HepG2 (cell line): ENCODE results near the gene SEPTIN12. TPM values are rescaled to one million over a fixed set of nuclear protein-coding genes. Genes with fewer than 3 reads are reported as not detected.

ENCODE experiments used
- MTF1 ChIP-seq: sonication (generic); formaldehyde crosslinking; IDR thresholded peaks from 2 replicates; pipeline ENCODE4 v1.5.0; 2020; ENCODE audit warnings: missing genetic modification reagents
- RBM22 ChIP-seq: fragments of 200-400 bp; formaldehyde crosslinking; optimal IDR thresholded peaks from 2 replicates; pipeline ENCODE3; 2017; ENCODE audit warnings: mild to moderate bottlenecking, low read length, moderate library complexity
- REXO4 ChIP-seq: sonication (generic); formaldehyde crosslinking; IDR thresholded peaks from 2 replicates; pipeline ENCODE4 v1.8.0; 2022; ENCODE audit warnings: missing genetic modification reagents, mild to moderate bottlenecking, borderline replicate concordance
- ZBTB38 ChIP-seq: sonication (generic); formaldehyde crosslinking; IDR thresholded peaks from 2 replicates; pipeline ENCODE4 v1.5.1; 2020; ENCODE audit warnings: mild to moderate bottlenecking, missing genetic modification reagents
- ZNF552 ChIP-seq: sonication (generic); formaldehyde crosslinking; IDR thresholded peaks from 2 replicates; pipeline ENCODE4 v1.9.0; 2022; ENCODE audit warnings: missing genetic modification reagents, mild to moderate bottlenecking, borderline replicate concordance
- ZNF780A ChIP-seq: sonication (generic); formaldehyde crosslinking; IDR thresholded peaks from 2 replicates; pipeline ENCODE4 v1.8.0; 2022; ENCODE audit warnings: mild to moderate bottlenecking, missing genetic modification reagents, moderate library complexity
- ZNF816 ChIP-seq: sonication (generic); formaldehyde crosslinking; IDR thresholded peaks from 2 replicates; pipeline ENCODE4 v1.8.0; 2022; ENCODE audit warnings: missing genetic modification reagents, mild to moderate bottlenecking, borderline replicate concordance
- ZNF839 ChIP-seq: sonication (generic); formaldehyde crosslinking; IDR thresholded peaks from 2 replicates; pipeline ENCODE4 v1.4.0; 2020; ENCODE audit warnings: missing genetic modification reagents, mild to moderate bottlenecking, borderline replicate concordance
- polyA plus RNA-seq, 8 experiments: library from polyadenylated mRNA; depleted of rRNA in 3 of 8; stranded (reverse) in 7 of 8; unstranded in 1 of 8; fragments of >200 nt; fragmentation: Illumina TruSeq in 4 of 8; extraction: Trizol in 4 of 8; gene quantifications; 2 replicates each; pipeline versions ENCODE4 v1.2.1 to v1.2.3, GENCODE V29; 2011 to 2016; ENCODE audit warnings: low read depth in 4 of 8, missing spikeins in 1 of 8, mixed read lengths in 1 of 8; ENCODE audit not compliant: insufficient read depth in 1 of 8
- total RNA-seq, 5 experiments: library from RNA; depleted of rRNA; stranded (reverse); fragments of >200 nt; fragmentation: Illumina TruSeq; extraction: Trizol; gene quantifications; 2 replicates each; pipeline ENCODE4 v1.2.3, GENCODE V29; 2016; ENCODE audit warnings: low read depth in 1 of 5
- TF ChIP-seq, protein P1 (sequence below): sonication (generic); formaldehyde crosslinking; IDR thresholded peaks from 2 replicates; pipeline ENCODE4 v1.5.1; 2020; ENCODE audit warnings: missing genetic modification reagents, mild to moderate bottlenecking, borderline replicate concordance
- TF ChIP-seq, protein P2 (sequence below): sonication (generic); formaldehyde crosslinking; IDR thresholded peaks from 2 replicates; pipeline ENCODE4 v1.4.0; 2020; ENCODE audit warnings: mild to moderate bottlenecking, missing genetic modification reagents
- TF ChIP-seq, protein P3 (sequence below): sonication (generic); formaldehyde crosslinking; IDR thresholded peaks from 2 replicates; pipeline ENCODE4 v1.4.0; 2020; ENCODE audit warnings: mild to moderate bottlenecking, missing genetic modification reagents, borderline replicate concordance
- TF ChIP-seq, protein P4 (sequence below): sonication (generic); formaldehyde crosslinking; IDR thresholded peaks from 2 replicates; pipeline ENCODE4 v1.9.0; 2022; ENCODE audit warnings: missing genetic modification reagents, mild to moderate bottlenecking, borderline replicate concordance
- TF ChIP-seq, protein P5 (sequence below): sonication (generic); formaldehyde crosslinking; IDR thresholded peaks from 2 replicates; pipeline ENCODE4 v1.4.0; 2020; ENCODE audit warnings: missing genetic modification reagents, borderline replicate concordance
- TF ChIP-seq, protein P6 (sequence below): sonication (generic); formaldehyde crosslinking; IDR thresholded peaks from 2 replicates; pipeline ENCODE4 v1.4.0; 2020; ENCODE audit warnings: missing genetic modification reagents, mild to moderate bottlenecking, borderline replicate concordance

Gene SEPTIN12
- total and polyA plus RNA-seq, 2 of the 13 experiments (the other 11 are each of a cell fraction or from before 2014, with no cell fraction given) = 0.22 TPM; not detected in 1

DNA sequence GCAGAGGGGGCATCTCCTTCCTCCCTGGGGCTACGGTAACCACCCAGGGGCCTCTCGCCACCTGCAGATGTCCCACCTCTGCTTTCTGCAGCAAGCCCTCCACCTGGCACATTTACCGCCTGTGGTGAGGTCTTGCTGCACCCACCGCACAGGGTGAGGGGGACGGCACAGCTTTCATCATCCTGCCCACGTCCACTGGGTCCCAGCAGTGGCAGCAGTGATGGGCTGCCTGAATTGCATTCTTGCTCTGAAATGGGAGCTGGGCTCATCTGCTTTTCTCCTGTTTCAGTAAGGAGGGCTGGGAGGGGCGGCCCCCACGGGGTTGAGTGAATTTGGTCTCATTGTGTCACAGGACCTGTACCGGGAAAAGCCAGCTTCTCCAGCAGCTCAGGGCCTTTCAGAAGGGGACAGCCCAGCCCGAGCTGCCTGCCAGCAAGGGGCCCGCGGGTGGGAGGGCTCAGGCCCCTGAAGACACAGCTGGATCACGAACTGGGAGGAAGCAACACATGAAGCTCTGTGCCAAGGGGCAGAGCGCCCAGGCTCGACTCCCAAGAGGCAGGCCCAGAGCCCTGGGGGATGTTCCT lies 41.1 kb downstream of the SEPTIN12 start (continued):
- TF ChIP-seq, protein P1, sequence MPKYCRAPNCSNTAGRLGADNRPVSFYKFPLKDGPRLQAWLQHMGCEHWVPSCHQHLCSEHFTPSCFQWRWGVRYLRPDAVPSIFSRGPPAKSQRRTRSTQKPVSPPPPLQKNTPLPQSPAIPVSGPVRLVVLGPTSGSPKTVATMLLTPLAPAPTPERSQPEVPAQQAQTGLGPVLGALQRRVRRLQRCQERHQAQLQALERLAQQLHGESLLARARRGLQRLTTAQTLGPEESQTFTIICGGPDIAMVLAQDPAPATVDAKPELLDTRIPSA (CRISPR knock-in tag) = no peak
- TF ChIP-seq REXO4 (CRISPR knock-in tag) = no peak
- TF ChIP-seq, protein P2, sequence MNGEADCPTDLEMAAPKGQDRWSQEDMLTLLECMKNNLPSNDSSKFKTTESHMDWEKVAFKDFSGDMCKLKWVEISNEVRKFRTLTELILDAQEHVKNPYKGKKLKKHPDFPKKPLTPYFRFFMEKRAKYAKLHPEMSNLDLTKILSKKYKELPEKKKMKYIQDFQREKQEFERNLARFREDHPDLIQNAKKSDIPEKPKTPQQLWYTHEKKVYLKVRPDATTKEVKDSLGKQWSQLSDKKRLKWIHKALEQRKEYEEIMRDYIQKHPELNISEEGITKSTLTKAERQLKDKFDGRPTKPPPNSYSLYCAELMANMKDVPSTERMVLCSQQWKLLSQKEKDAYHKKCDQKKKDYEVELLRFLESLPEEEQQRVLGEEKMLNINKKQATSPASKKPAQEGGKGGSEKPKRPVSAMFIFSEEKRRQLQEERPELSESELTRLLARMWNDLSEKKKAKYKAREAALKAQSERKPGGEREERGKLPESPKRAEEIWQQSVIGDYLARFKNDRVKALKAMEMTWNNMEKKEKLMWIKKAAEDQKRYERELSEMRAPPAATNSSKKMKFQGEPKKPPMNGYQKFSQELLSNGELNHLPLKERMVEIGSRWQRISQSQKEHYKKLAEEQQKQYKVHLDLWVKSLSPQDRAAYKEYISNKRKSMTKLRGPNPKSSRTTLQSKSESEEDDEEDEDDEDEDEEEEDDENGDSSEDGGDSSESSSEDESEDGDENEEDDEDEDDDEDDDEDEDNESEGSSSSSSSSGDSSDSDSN (CRISPR knock-in tag) = no peak
- TF ChIP-seq, protein P3, sequence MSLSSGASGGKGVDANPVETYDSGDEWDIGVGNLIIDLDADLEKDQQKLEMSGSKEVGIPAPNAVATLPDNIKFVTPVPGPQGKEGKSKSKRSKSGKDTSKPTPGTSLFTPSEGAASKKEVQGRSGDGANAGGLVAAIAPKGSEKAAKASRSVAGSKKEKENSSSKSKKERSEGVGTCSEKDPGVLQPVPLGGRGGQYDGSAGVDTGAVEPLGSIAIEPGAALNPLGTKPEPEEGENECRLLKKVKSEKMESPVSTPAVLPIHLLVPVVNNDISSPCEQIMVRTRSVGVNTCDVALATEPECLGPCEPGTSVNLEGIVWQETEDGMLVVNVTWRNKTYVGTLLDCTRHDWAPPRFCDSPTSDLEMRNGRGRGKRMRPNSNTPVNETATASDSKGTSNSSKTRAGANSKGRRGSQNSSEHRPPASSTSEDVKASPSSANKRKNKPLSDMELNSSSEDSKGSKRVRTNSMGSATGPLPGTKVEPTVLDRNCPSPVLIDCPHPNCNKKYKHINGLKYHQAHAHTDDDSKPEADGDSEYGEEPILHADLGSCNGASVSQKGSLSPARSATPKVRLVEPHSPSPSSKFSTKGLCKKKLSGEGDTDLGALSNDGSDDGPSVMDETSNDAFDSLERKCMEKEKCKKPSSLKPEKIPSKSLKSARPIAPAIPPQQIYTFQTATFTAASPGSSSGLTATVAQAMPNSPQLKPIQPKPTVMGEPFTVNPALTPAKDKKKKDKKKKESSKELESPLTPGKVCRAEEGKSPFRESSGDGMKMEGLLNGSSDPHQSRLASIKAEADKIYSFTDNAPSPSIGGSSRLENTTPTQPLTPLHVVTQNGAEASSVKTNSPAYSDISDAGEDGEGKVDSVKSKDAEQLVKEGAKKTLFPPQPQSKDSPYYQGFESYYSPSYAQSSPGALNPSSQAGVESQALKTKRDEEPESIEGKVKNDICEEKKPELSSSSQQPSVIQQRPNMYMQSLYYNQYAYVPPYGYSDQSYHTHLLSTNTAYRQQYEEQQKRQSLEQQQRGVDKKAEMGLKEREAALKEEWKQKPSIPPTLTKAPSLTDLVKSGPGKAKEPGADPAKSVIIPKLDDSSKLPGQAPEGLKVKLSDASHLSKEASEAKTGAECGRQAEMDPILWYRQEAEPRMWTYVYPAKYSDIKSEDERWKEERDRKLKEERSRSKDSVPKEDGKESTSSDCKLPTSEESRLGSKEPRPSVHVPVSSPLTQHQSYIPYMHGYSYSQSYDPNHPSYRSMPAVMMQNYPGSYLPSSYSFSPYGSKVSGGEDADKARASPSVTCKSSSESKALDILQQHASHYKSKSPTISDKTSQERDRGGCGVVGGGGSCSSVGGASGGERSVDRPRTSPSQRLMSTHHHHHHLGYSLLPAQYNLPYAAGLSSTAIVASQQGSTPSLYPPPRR (CRISPR knock-in tag) = no peak
- TF ChIP-seq MTF1 (CRISPR knock-in tag) = no peak
- TF ChIP-seq, protein P4, sequence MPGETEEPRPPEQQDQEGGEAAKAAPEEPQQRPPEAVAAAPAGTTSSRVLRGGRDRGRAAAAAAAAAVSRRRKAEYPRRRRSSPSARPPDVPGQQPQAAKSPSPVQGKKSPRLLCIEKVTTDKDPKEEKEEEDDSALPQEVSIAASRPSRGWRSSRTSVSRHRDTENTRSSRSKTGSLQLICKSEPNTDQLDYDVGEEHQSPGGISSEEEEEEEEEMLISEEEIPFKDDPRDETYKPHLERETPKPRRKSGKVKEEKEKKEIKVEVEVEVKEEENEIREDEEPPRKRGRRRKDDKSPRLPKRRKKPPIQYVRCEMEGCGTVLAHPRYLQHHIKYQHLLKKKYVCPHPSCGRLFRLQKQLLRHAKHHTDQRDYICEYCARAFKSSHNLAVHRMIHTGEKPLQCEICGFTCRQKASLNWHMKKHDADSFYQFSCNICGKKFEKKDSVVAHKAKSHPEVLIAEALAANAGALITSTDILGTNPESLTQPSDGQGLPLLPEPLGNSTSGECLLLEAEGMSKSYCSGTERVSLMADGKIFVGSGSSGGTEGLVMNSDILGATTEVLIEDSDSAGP (CRISPR knock-in tag) = 0 out of 2 replicates have a peak, but pooled peaks have one; percentile 14
- TF ChIP-seq, protein P5, sequence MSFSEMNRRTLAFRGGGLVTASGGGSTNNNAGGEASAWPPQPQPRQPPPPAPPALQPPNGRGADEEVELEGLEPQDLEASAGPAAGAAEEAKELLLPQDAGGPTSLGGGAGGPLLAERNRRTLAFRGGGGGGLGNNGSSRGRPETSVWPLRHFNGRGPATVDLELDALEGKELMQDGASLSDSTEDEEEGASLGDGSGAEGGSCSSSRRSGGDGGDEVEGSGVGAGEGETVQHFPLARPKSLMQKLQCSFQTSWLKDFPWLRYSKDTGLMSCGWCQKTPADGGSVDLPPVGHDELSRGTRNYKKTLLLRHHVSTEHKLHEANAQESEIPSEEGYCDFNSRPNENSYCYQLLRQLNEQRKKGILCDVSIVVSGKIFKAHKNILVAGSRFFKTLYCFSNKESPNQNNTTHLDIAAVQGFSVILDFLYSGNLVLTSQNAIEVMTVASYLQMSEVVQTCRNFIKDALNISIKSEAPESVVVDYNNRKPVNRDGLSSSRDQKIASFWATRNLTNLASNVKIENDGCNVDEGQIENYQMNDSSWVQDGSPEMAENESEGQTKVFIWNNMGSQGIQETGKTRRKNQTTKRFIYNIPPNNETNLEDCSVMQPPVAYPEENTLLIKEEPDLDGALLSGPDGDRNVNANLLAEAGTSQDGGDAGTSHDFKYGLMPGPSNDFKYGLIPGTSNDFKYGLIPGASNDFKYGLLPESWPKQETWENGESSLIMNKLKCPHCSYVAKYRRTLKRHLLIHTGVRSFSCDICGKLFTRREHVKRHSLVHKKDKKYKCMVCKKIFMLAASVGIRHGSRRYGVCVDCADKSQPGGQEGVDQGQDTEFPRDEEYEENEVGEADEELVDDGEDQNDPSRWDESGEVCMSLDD (CRISPR knock-in tag) = no peak
- TF ChIP-seq ZNF839 (CRISPR knock-in tag) = no peak
- no peak for TF ChIP-seq ZNF552 (CRISPR knock-in tag)
- TF ChIP-seq ZNF780A (CRISPR knock-in tag) = no peak
- TF ChIP-seq ZNF816 (CRISPR knock-in tag) = no peak
- TF ChIP-seq, protein P6, sequence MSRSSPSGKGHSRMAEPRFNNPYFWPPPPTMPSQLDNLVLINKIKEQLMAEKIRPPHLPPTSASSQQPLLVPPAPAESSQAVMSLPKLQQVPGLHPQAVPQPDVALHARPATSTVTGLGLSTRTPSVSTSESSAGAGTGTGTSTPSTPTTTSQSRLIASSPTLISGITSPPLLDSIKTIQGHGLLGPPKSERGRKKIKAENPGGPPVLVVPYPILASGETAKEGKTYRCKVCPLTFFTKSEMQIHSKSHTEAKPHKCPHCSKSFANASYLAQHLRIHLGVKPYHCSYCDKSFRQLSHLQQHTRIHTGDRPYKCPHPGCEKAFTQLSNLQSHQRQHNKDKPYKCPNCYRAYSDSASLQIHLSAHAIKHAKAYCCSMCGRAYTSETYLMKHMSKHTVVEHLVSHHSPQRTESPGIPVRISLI = no peak
- TF ChIP-seq ZBTB38 = no peak
- TF ChIP-seq RBM22 = peak; percentile 33
